H1 (cell line): ENCODE data around the gene CAMTA1. TPM values are rescaled to one million over a fixed set of nuclear protein-coding genes. Genes with fewer than 3 reads are reported as not detected.

Experiments
- CTCF ChIA-PET: fragments of 300-600 bp; sonication (Branson Sonifier 250); formaldehyde crosslinking; loops from one replicate; lab custom pipeline; 2021; ENCODE audit not compliant: partially characterized antibody; lab: Charles Lee
- POLR2A ChIA-PET: fragments of 300-600 bp; sonication (Branson Sonifier 250); formaldehyde crosslinking; loops from one replicate; lab custom pipeline; 2021; ENCODE audit warnings: inconsistent platforms; ENCODE audit not compliant: partially characterized antibody; lab: Charles Lee
- DNase-seq, 2 experiments: peaks; one replicate each; pipeline versions ENCODE4 v3.0.0 to v3.0.0-alpha.2; 2010 to 2022; ENCODE audit warnings: low spot score in 2 of 2, low read depth in 1 of 2, mixed read lengths in 1 of 2
- FAIRE-seq: peaks from 2 replicates; lab custom pipeline; 2011; peaks lifted over from hg19 to GRCh38; lab: Jason Lieb, UNC
- H2AFZ ChIP-seq: 2 replicates; pipeline ENCODE4 v1.8.1; 2012; ENCODE audit warnings: low read length, inconsistent platforms
- H2AK5ac ChIP-seq: 2 replicates; pipeline ENCODE4 v1.6.1; 2013; ENCODE audit warnings: low read depth, low read length
- H2BK120ac ChIP-seq: replicated peaks from 2 replicates; pipeline ENCODE3; 2013; ENCODE audit warnings: low read depth, low read length, inconsistent platforms
- H2BK12ac ChIP-seq: 2 replicates; pipeline ENCODE4 v1.6.1; 2013; ENCODE audit warnings: low read depth, low read length
- H2BK15ac ChIP-seq: 2 replicates; pipeline ENCODE4 v1.6.1; 2013; ENCODE audit warnings: low read length
- H2BK20ac ChIP-seq: 2 replicates; pipeline ENCODE4 v1.6.1; 2013; ENCODE audit warnings: low read length
- H2BK5ac ChIP-seq: 2 replicates; pipeline ENCODE4 v1.6.1; 2013; ENCODE audit warnings: low read depth, low read length
- H3K14ac ChIP-seq: 2 replicates; pipeline ENCODE4 v1.6.1; 2013; ENCODE audit warnings: inconsistent platforms; ENCODE audit not compliant: insufficient read length
- H3K18ac ChIP-seq: 2 replicates; pipeline ENCODE4 v1.6.1; 2013; ENCODE audit warnings: low read length; ENCODE audit errors: extremely low read depth
- H3K23ac ChIP-seq: 2 replicates; pipeline ENCODE4 v1.6.1; 2013; ENCODE audit warnings: inconsistent platforms; ENCODE audit not compliant: insufficient read length
- H3K23me2 ChIP-seq: 2 replicates; pipeline ENCODE4 v1.6.1; 2013; ENCODE audit warnings: low read depth, low read length
- H3K27ac ChIP-seq: 2 replicates; pipeline ENCODE4 v1.6.1; 2011; ENCODE audit warnings: low read depth, low read length, inconsistent platforms
- H3K27me3 ChIP-seq, 4 experiments: replicated peaks in 1 of 4; 1 replicate in 1 of 4; 2 replicates in 3 of 4; pipeline versions ENCODE4 v1.6.1 to v1.8.1; 2011 to 2013; ENCODE audit warnings: low read length in 3 of 4, mild to moderate bottlenecking in 3 of 4, inconsistent platforms in 2 of 4, mixed read lengths in 2 of 4, moderate library complexity in 1 of 4; ENCODE audit not compliant: control insufficient read depth in 3 of 4, insufficient read depth in 3 of 4; ENCODE audit errors: extremely low read depth in 1 of 4
- H3K36me3 ChIP-seq, 4 experiments: 2 replicates each; pipeline versions ENCODE4 v1.6.1 to v1.8.1; 2011 to 2013; ENCODE audit warnings: mild to moderate bottlenecking in 4 of 4, low read length in 3 of 4, moderate library complexity in 2 of 4, control low read depth in 1 of 4, inconsistent platforms in 1 of 4; ENCODE audit not compliant: insufficient read depth in 4 of 4, control insufficient read depth in 2 of 4
- H3K4ac ChIP-seq: replicated peaks from 2 replicates; pipeline ENCODE3; 2013; ENCODE audit warnings: low read length, low read depth, mixed read lengths, inconsistent platforms; ENCODE audit not compliant: insufficient read length
- H3K4me1 ChIP-seq, 4 experiments: replicated peaks in 1 of 4; 1 replicate in 1 of 4; 2 replicates in 3 of 4; pipeline versions ENCODE4 v1.6.1 to v1.8.1; 2011 to 2013; ENCODE audit warnings: low read length in 3 of 4, inconsistent platforms in 2 of 4, mixed read lengths in 1 of 4; ENCODE audit not compliant: insufficient read depth in 4 of 4, control insufficient read depth in 3 of 4
- H3K4me2 ChIP-seq, 2 experiments: 2 replicates each; pipeline versions ENCODE4 v1.6.1 to v1.8.1; 2011 to 2013; ENCODE audit warnings: low read depth in 2 of 2, low read length in 2 of 2, control low read depth in 1 of 2, inconsistent platforms in 1 of 2, mild to moderate bottlenecking in 1 of 2; ENCODE audit not compliant: insufficient read depth in 1 of 2
- H3K4me3 ChIP-seq, 4 experiments: fragments of 200-600, 300-600 bp in 1 of 4; sonication (generic), shearing (Covaris generic), sonication (Bioruptor Twin) in 1 of 4; 2 replicates each; pipeline versions ENCODE4 v1.5.1 to v1.8.1; 2011 to 2016; ENCODE audit warnings: low read length in 4 of 4, low read depth in 3 of 4, control low read depth in 2 of 4, inconsistent platforms in 2 of 4, mild to moderate bottlenecking in 2 of 4, mixed read lengths in 1 of 4, moderate library complexity in 1 of 4; ENCODE audit not compliant: insufficient read depth in 2 of 4; ENCODE audit errors: extremely low read depth in 1 of 4
- H3K56ac ChIP-seq: replicated peaks from 2 replicates; pipeline ENCODE3; 2013; ENCODE audit warnings: low read depth, mild to moderate bottlenecking, mixed read lengths, low read length, inconsistent platforms; ENCODE audit not compliant: insufficient read length
- H3K79me1 ChIP-seq: 2 replicates; pipeline ENCODE4 v1.6.1; 2013; ENCODE audit warnings: low read depth, low read length, control low read depth
- H3K79me2 ChIP-seq, 2 experiments: 2 replicates each; pipeline versions ENCODE4 v1.6.1 to v1.8.1; 2012 to 2013; ENCODE audit warnings: low read length in 2 of 2, mild to moderate bottlenecking in 2 of 2, inconsistent platforms in 1 of 2; ENCODE audit not compliant: insufficient read depth in 2 of 2, control insufficient read depth in 1 of 2
- H3K9ac ChIP-seq, 4 experiments: replicated peaks in 1 of 4; 1 replicate in 1 of 4; 2 replicates in 3 of 4; pipeline versions ENCODE4 v1.6.1 to v1.8.1; 2011 to 2013; ENCODE audit warnings: low read depth in 3 of 4, low read length in 3 of 4, control low read depth in 2 of 4, mild to moderate bottlenecking in 2 of 4, moderate library complexity in 2 of 4, inconsistent platforms in 1 of 4; ENCODE audit errors: extremely low read depth in 1 of 4
- H3K9me3 ChIP-seq, 2 experiments: 2 replicates each; pipeline versions ENCODE4 v1.6.1 to v1.8.1; 2012 to 2013; ENCODE audit warnings: mild to moderate bottlenecking in 2 of 2, moderate library complexity in 2 of 2, control low read depth in 1 of 2, inconsistent platforms in 1 of 2, low read depth in 1 of 2, low read length in 1 of 2, mixed read lengths in 1 of 2; ENCODE audit not compliant: insufficient read depth in 2 of 2
- H4K20me1 ChIP-seq, 2 experiments: replicated peaks in 1 of 2; 2 replicates each; pipeline versions ENCODE3 to v1.8.1; 2011 to 2013; ENCODE audit warnings: inconsistent platforms in 2 of 2, low read length in 2 of 2, mild to moderate bottlenecking in 1 of 2; ENCODE audit not compliant: insufficient read depth in 2 of 2, control insufficient read depth in 1 of 2
- H4K5ac ChIP-seq: 2 replicates; pipeline ENCODE4 v1.6.1; 2013; ENCODE audit warnings: low read length, low read depth, mixed read lengths, inconsistent platforms; ENCODE audit not compliant: insufficient read length
- H4K8ac ChIP-seq: 2 replicates; pipeline ENCODE4 v1.8.0; 2013; ENCODE audit warnings: mild to moderate bottlenecking, moderate library complexity, low read length, inconsistent platforms; ENCODE audit not compliant: insufficient read depth; ENCODE audit errors: extremely low read depth
- H4K91ac ChIP-seq: replicated peaks from 2 replicates; pipeline ENCODE3; 2013; ENCODE audit warnings: low read length, mixed read lengths, inconsistent platforms; ENCODE audit not compliant: insufficient read length
- CREB1 ChIP-seq: IDR thresholded peaks from 2 replicates; pipeline ENCODE4 v1.6.1; 2012; ENCODE audit warnings: inconsistent platforms
- FOSL1 ChIP-seq: IDR thresholded peaks from 2 replicates; pipeline ENCODE4 v1.6.1; 2011; ENCODE audit warnings: mild to moderate bottlenecking, low read depth, low read length, moderate library complexity; ENCODE audit not compliant: insufficient read depth
- POLR2A ChIP-seq, 2 experiments: IDR thresholded peaks; 1 replicate in 1 of 2; 2 replicates in 1 of 2; pipeline ENCODE4 v1.6.1; 2011; ENCODE audit warnings: low read depth in 2 of 2, low read length in 2 of 2, mild to moderate bottlenecking in 2 of 2; ENCODE audit errors: control extremely low read depth in 1 of 2
- POU5F1 ChIP-seq: IDR thresholded peaks from 2 replicates; pipeline ENCODE4 v1.6.1; 2011; ENCODE audit warnings: low read depth, mild to moderate bottlenecking, low read length, moderate library complexity
- RXRA ChIP-seq: IDR thresholded peaks from 2 replicates; pipeline ENCODE4 v1.6.1; 2011; ENCODE audit warnings: low read depth, mild to moderate bottlenecking, low read length, moderate library complexity; ENCODE audit not compliant: insufficient read depth
- SIRT6 ChIP-seq: IDR thresholded peaks from one replicate; pipeline ENCODE4 v1.7.1; 2012; ENCODE audit warnings: low read length, inconsistent platforms
- SP2 ChIP-seq: IDR thresholded peaks from 2 replicates; pipeline ENCODE4 v1.6.1; 2012; ENCODE audit warnings: mild to moderate bottlenecking, low read length, inconsistent platforms
- TBP ChIP-seq: IDR thresholded peaks from 2 replicates; pipeline ENCODE4 v1.6.1; 2011; ENCODE audit warnings: low read depth, low read length, improper control_type of control experiment
- TCF12 ChIP-seq: IDR thresholded peaks from 2 replicates; pipeline ENCODE4 v1.6.1; 2011; ENCODE audit warnings: low read depth, mild to moderate bottlenecking, low read length
- WGBS, 2 experiments: shearing (Covaris generic) in 1 of 2; methylation state at CpG; one replicate each; pipeline versions ENCODE4 v1.1.6 to v1.1.7; 2013 to 2015; ENCODE audit warnings: low lambda C conversion rate in 2 of 2, mixed read lengths in 2 of 2, inconsistent platforms in 1 of 2, low coverage in 1 of 2, missing lambda C conversion rate in 1 of 2; ENCODE audit not compliant: insufficient replicate concordance in 2 of 2, insufficient coverage in 1 of 2, insufficient read length in 1 of 2; ENCODE audit errors: extremely low coverage in 1 of 2, missing lambda C conversion rate in 1 of 2; 5-methylcytosine and 5-hydroxymethylcytosine counted together
- polyA plus RNA-seq, 7 experiments: library from polyadenylated mRNA; depleted of rRNA in 3 of 7; stranded (reverse) in 5 of 7; unstranded in 2 of 7; fragments of >200 nt in 5 of 7; fragments of 200-250 nt in 2 of 7; gene quantifications; 1 replicate in 5 of 7; 2 replicates in 1 of 7; 4 replicates in 1 of 7; pipeline versions ENCODE4 v1.2.1 to v1.2.3, GENCODE V29; 2011 to 2013; ENCODE audit warnings: missing spikeins in 2 of 7, mixed read lengths in 2 of 7
- total RNA-seq: library from RNA; stranded (reverse); fragmentation: NEBNext Ultra II Directional; extraction: Animal tissue kit (Norgen Biotek cat#: 25700); gene quantifications from 2 replicates; pipeline ENCODE4 v1.2.1, GENCODE V29; 2021

Gene CAMTA1
- total and polyA plus RNA-seq, 2 of the 8 experiments (the other 6 are each of a cell fraction or from before 2014, with no cell fraction given) = 65.0 to 119 TPM

DNA sequence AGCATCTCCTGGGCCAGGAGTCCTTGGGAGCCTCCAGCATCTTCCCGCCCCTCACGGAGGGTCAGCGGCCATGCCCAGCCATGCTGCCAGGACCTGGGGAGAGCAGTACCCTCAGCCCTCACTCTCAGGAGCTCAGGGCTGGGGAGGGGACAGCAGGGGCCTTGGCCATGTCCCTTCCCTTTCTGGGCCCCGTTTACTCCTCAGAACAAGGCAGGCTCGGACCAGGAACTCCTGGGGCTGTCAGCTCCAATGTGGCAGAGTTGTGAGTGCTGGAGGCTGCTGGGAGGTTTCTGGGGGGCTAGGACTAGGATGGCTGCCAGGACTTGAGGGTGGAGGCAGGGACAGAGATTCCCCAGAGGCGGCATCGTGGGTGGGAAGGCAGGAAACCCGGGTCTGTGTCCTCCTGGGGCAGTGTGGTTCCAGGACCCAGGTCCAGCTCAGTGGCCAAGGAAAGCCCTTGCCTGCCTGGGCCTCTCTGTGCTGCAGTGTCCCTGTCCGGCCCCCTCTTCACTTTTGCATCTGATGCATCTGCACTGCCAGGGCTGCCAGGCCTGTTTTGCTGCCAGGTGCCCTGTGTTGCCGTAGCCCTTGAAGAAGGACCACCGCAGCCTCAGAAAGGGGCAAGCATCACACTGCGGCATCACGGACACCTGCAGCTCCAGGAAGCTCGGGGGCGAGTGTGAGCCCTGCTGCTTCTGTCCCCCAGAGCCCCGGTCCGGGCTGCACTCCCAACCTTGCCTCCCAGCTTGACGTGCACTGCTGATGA, 223.9 kb downstream of the CAMTA1 start:
- Histone ChIP-seq H2BK15ac (no peak overlapping the region), H2BK12ac (no peak overlapping the region), H4K20me1 (no peaks in the 10 kb centered on the region), H3K79me2 (no peaks in the 10 kb centered on the region), H3K23ac (no peak overlapping the region), H2AK5ac (no peak overlapping the region), H3K23me2 (no peaks in the 10 kb centered on the region), H2AFZ (no peak overlapping the region), H3K4me3 (no peak overlapping the region), H3K27ac (no peak overlapping the region), H3K27me3 (no peaks in the 10 kb centered on the region), H3K9me3 (no peaks in the 10 kb centered on the region), H2BK20ac (no peak overlapping the region), H3K9ac (no peak overlapping the region), H3K4ac (no peak overlapping the region), H3K36me3 (no peaks in the 10 kb centered on the region), H3K79me1 (no peaks in the 10 kb centered on the region), H4K8ac (no peak overlapping the region), H3K18ac (no peak overlapping the region), H3K14ac (no peak overlapping the region), H2BK120ac (no peak overlapping the region), H4K5ac (no peak overlapping the region), H4K91ac (no peak overlapping the region), H3K4me1 (no peaks in the 10 kb centered on the region), H3K56ac (no peak overlapping the region), H3K4me2 (no peak overlapping the region), H2BK5ac (no peak overlapping the region)
- POLR2A ChIA-PET = no interaction called here
- CTCF ChIA-PET = interaction anchor here (0.6 to 2.9 kb wide), 11 partner anchors 9 to 932 kb away, joined by 3 to 15 read pairs (median 4); partner anchors contain the start of gene DNAJC11
- DNase-seq (no peak), FAIRE-seq (no peak)
- TF ChIP-seq SP2 (no peak), TCF12 (no peak), TBP (no peak), POLR2A (IDR thresholded peaks at IDR 0.05; ENCODE audit: control extremely low read depth in 1 of 2, low read depth in 2 of 2, low read length in 2 of 2) (no peak), RXRA (no peak), FOSL1 (no peak), SIRT6 (no peak), POU5F1 (no peak), CREB1 (no peak)
- 86% methylated on average over 18 of the region's 18 CpGs; no CpG with 5 or more reads in 1 of the 2 experiments for WGBS, 2 experiments
